ENCODE results near the gene VPS13A. TPM values are rescaled to one million over a fixed set of nuclear protein-coding genes. Genes with fewer than 3 reads are reported as not detected.

Gene VPS13A
- total RNA-seq, 1 experiment from 2014 or later = 52.8 TPM

DNA sequence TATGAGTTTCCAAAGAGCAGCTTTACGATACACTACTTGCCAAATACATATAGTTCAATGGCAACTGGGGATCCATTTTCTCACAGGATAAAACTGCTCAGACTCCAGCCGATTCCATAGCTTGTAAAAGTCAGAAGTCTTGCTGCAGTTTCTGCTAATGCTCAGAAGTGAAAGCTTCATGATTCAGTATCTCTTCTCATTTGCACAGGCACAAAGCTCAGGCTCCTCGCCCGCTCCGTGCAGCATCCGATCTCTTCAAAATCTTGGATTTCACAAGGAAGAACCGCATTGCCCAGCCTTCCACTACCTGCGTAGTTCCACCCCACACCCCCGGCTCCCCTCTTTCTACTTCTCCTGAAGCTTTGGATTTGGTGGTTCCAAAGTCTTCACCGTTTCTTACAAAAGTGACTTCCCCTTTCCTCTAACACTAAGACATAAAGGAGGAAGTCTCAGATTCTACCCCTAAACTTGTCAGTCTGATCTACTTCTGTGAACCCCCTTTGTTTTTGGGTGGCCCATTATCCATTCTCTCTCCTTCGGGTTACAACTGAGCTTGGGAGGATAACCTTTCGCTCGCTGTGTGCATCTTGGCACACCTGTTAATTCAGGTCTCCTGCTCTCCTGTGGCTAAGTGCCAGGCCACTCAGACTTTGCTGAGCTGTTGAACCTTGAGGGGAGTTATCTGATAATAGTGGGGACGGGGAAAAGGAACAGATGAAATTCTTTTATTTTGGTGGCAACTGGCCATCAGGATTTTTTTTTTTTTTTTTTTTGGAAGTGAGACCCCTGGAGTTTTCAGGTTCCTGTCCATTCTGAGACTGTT lies 276.7 kb downstream of the VPS13A start:
- no peaks in the 10 kb centered on the region for H4K20me1 ChIP-seq (ENCODE audit: insufficient read depth)
- H2AFZ ChIP-seq (ENCODE audit: low read depth, low read length, poor library complexity, severe bottlenecking) = no peak overlapping the region
- intact Hi-C loops (cut with micrococcal nuclease) = loop anchor here (2.0 to 10.0 kb wide), 3 partner anchors 297 to 667 kb away; partner anchors contain the start of gene GNAQ
- H3K9me2 ChIP-seq (ENCODE audit: insufficient read depth) = no peaks in the 10 kb centered on the region
- DNase-seq (ENCODE audit: low read depth, low spot score) = no peak
- TF ChIP-seq, protein P1, sequence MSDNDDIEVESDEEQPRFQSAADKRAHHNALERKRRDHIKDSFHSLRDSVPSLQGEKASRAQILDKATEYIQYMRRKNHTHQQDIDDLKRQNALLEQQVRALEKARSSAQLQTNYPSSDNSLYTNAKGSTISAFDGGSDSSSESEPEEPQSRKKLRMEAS (IDR thresholded peaks at IDR 0.05) = no peak
- TF ChIP-seq, protein P2, sequence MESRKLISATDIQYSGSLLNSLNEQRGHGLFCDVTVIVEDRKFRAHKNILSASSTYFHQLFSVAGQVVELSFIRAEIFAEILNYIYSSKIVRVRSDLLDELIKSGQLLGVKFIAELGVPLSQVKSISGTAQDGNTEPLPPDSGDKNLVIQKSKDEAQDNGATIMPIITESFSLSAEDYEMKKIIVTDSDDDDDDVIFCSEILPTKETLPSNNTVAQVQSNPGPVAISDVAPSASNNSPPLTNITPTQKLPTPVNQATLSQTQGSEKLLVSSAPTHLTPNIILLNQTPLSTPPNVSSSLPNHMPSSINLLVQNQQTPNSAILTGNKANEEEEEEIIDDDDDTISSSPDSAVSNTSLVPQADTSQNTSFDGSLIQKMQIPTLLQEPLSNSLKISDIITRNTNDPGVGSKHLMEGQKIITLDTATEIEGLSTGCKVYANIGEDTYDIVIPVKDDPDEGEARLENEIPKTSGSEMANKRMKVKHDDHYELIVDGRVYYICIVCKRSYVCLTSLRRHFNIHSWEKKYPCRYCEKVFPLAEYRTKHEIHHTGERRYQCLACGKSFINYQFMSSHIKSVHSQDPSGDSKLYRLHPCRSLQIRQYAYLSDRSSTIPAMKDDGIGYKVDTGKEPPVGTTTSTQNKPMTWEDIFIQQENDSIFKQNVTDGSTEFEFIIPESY (IDR thresholded peaks at IDR 0.05; ENCODE audit: extremely low read depth, insufficient replicate concordance, low read length) = no peak
- no peak for TF ChIP-seq SRF (IDR thresholded peaks at IDR 0.05; ENCODE audit: low read depth)
- no peak for TF ChIP-seq SP1 (IDR thresholded peaks at IDR 0.05; ENCODE audit: low read depth)
- no peak for TF ChIP-seq CBX3 (IDR thresholded peaks at IDR 0.05; ENCODE audit: low read depth)
- TF ChIP-seq, protein P3, sequence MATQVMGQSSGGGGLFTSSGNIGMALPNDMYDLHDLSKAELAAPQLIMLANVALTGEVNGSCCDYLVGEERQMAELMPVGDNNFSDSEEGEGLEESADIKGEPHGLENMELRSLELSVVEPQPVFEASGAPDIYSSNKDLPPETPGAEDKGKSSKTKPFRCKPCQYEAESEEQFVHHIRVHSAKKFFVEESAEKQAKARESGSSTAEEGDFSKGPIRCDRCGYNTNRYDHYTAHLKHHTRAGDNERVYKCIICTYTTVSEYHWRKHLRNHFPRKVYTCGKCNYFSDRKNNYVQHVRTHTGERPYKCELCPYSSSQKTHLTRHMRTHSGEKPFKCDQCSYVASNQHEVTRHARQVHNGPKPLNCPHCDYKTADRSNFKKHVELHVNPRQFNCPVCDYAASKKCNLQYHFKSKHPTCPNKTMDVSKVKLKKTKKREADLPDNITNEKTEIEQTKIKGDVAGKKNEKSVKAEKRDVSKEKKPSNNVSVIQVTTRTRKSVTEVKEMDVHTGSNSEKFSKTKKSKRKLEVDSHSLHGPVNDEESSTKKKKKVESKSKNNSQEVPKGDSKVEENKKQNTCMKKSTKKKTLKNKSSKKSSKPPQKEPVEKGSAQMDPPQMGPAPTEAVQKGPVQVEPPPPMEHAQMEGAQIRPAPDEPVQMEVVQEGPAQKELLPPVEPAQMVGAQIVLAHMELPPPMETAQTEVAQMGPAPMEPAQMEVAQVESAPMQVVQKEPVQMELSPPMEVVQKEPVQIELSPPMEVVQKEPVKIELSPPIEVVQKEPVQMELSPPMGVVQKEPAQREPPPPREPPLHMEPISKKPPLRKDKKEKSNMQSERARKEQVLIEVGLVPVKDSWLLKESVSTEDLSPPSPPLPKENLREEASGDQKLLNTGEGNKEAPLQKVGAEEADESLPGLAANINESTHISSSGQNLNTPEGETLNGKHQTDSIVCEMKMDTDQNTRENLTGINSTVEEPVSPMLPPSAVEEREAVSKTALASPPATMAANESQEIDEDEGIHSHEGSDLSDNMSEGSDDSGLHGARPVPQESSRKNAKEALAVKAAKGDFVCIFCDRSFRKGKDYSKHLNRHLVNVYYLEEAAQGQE (IDR thresholded peaks at IDR 0.05; ENCODE audit: low read depth) = no peak
- TF ChIP-seq SIN3A (IDR thresholded peaks at IDR 0.05; ENCODE audit: low read depth) = no peak
- TF ChIP-seq EGR1 (IDR thresholded peaks at IDR 0.05; ENCODE audit: low read depth) = no peak
- no peak for TF ChIP-seq EZH2 (IDR thresholded peaks at IDR 0.05)
- no peak for TF ChIP-seq POLR2AphosphoS5 (IDR thresholded peaks at IDR 0.05; ENCODE audit: low read depth, low read length)
- ChIA-PET RAD21 (ENCODE audit: low non-redundant PET in 1 of 2, low total read pairs in 2 of 2, uncharacterized antibody in 2 of 2, unreplicated experiment in 2 of 2) (no interaction called here), POLR2A (no interaction called here), CTCF (interaction anchor here (0.6 to 3.5 kb wide), 3 partner anchors 9 to 287 kb away, joined by 3 to 20 read pairs (median 3); no protein-coding TSS in a partner anchor)
- no peaks in the 10 kb centered on the region for H3K9me3 ChIP-seq (ENCODE audit: control insufficient read depth in 1 of 2, insufficient read depth in 1 of 2, low read depth in 1 of 2, low read length in 2 of 2)
- no peaks in the 10 kb centered on the region for H3K36me3 ChIP-seq (ENCODE audit: control insufficient read depth in 1 of 2, insufficient read depth in 2 of 2, low read length in 2 of 2)
- BruUV-seq (replicated peaks) = no TSS peak
- H3K4me2 ChIP-seq (ENCODE audit: low read length) = no peak overlapping the region
- no peak overlapping the region for H3K27ac ChIP-seq (ENCODE audit: low read depth, low read length)
- H3K27me3 ChIP-seq (ENCODE audit: insufficient read depth, low read length) = no peaks in the 10 kb centered on the region
- no peaks in the 10 kb centered on the region for H3K79me2 ChIP-seq (ENCODE audit: insufficient read depth, low read length)
- H3K4me3 ChIP-seq (replicated peaks in 1 of 2; ENCODE audit: low read depth in 1 of 2, low read length in 2 of 2) = no peak overlapping the region
- H3K4me1 ChIP-seq (ENCODE audit: control insufficient read depth in 1 of 2, insufficient read depth in 2 of 2, low read length in 2 of 2) = peaks cover 0 to 10% of the 10 kb centered on the region in 2 experiments; a peak in 2 of 4 replicates
- ATAC-seq = no peak
- no peak overlapping the region for H3K9ac ChIP-seq (ENCODE audit: low read length)

Measured in HCT116 (cell line).